HFF-Myc (cell line): Measurements from ENCODE around the gene ASB17.
A peak's percentile ranks its signal among the peaks of the same experiment; 100 is the strongest.
"Not testable (repeated sequence)": the region's sequence is repeated elsewhere in the genome, so short reads cannot be mapped to it uniquely, and the experiment has no call there.

Experiments
- DNase-seq: peaks from one replicate; pipeline ENCODE4 v3.0.0-alpha.2; 2011; ENCODE audit warnings: low read depth; ENCODE audit errors: extremely low read depth
- H3K4me3 ChIP-seq: replicated peaks from 2 replicates; pipeline ENCODE4 v1.5.1; 2011; ENCODE audit warnings: low read depth, mild to moderate bottlenecking, control low read depth, low read length
- TF ChIP-seq, protein P1 (sequence below): IDR thresholded peaks from 2 replicates; pipeline ENCODE4 v1.5.1; 2012; ENCODE audit warnings: mild to moderate bottlenecking, low read depth, low read length, control low read depth; ENCODE audit errors: missing control alignments

Gene ASB17, protein sequence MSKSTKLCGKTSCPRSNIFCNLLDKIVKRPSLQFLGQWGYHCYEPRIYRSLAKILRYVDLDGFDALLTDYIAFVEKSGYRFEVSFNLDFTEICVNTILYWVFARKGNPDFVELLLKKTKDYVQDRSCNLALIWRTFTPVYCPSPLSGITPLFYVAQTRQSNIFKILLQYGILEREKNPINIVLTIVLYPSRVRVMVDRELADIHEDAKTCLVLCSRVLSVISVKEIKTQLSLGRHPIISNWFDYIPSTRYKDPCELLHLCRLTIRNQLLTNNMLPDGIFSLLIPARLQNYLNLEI

DNA sequence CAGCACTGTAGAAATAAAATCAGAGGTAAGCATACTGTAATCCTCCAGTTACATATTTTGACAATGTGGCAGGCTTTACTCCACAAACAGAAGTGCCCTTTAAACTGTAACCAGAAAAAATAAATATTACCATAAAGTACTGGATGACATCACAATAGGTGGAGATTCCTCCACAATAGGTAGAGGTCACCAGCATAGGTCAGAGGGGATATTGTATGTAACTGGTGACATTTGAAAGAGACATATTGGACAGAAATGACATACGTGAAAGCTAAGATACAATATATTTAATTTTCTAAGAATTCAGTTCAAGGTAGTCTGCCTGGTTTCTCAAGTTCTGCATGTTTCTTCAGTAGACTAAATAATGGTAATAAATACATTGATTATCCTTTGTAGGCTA lies at the start of gene ASB17:
Gene ASB17 (minus strand): TSS at position 101 of the 400 bp plus-strand sequence. CDS start 113 bp downstream, outside the sequence.
- no peak for DNase-seq
- TF ChIP-seq, protein P1, sequence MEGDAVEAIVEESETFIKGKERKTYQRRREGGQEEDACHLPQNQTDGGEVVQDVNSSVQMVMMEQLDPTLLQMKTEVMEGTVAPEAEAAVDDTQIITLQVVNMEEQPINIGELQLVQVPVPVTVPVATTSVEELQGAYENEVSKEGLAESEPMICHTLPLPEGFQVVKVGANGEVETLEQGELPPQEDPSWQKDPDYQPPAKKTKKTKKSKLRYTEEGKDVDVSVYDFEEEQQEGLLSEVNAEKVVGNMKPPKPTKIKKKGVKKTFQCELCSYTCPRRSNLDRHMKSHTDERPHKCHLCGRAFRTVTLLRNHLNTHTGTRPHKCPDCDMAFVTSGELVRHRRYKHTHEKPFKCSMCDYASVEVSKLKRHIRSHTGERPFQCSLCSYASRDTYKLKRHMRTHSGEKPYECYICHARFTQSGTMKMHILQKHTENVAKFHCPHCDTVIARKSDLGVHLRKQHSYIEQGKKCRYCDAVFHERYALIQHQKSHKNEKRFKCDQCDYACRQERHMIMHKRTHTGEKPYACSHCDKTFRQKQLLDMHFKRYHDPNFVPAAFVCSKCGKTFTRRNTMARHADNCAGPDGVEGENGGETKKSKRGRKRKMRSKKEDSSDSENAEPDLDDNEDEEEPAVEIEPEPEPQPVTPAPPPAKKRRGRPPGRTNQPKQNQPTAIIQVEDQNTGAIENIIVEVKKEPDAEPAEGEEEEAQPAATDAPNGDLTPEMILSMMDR = no peak
- no peak within 1 kb of the TSS for H3K4me3 ChIP-seq

DNA sequence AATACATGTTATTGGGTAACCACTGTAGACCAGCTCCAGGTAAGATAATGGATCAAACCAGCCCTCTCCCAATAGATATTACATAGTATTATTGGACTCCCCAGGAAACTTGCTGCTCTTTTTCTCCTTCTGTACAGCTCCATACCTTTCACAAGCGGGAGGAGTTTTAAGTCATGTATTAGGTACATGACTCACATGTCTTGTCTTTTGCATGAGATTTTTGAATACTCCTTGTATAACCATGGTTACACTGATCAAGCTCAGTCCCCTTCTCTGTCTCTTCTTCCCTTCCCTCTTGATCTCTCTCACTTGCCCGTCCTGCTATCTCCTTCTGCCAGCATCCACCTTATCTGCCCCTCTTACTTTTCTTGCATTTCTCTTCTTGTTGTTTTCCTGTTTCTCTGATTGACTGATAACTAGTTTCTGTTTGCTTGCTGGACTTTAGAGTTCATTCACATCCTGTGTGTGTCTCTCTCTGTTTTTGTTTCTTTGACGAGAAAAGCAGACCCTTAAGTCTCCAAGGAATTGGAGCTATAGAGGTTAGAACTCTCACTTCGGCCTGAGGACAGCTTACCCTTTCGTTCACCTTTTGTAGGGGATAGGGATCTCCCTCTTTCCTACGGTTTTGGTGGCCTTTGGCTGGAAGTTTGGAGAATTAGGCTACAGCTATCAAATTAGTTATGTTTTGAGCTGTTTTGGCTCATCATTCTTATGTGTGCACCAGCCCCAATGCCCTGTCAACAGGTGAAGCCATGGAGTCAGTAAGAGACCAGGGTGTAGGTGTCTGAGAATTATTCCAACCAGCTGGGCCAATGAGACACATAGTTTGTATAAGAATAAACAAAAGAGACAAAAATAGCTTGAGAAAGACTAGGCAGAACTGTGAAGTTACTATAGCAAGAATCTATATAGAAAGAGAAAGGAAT lies 49.0 kb upstream of the ASB17 start:
- DNase-seq = no peak
- TF ChIP-seq, protein P1 = no peak

DNA sequence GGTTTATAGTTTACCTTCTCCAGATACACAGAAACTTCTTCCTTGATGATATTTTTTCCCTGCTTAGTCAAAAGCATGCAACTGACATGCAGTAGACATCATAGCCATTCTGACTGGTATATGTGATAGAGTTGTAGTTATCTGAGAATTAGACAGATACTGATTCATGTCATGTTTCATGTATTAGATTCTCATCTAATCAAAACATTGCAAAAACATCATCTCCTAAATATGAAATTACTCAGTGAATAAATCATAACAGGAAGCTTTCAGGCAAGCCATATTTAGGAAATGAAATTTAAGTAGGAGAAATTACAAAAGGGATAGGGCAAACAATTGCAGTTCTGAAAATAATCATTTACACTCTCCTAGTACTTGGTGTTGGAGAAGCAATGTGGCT lies 38.4 kb upstream of the ASB17 start:
- no peak for DNase-seq
- TF ChIP-seq, protein P1 = no peak

More for the DNA sequence above, 49.0 kb upstream of the ASB17 start:
- H3K4me3 ChIP-seq = no peak overlapping the region

DNA sequence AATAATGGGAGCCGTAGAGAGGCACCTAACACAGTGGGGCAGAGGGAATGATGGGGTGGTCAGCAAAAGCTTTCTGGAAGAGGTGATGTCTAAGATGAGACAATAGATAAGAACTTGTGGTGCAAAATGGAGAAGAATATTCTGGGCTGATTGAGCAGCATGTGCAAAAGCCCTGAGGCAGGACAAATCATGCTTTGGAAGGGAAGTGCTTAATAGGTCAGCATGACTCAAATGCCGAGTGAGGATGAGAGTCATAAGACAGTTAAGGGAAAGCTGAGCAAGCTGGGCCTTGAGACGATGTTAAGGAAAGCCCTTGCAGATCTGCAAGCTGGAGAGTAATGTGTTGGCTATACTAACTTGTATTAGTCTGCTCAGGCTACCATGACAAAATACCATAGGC lies 37.3 kb upstream of the ASB17 start:
- TF ChIP-seq, protein P1 = no peak
- no peak for DNase-seq
- H3K4me3 ChIP-seq = no peak overlapping the region

More for the DNA sequence above, 38.4 kb upstream of the ASB17 start:
- H3K4me3 ChIP-seq = no peak overlapping the region

DNA sequence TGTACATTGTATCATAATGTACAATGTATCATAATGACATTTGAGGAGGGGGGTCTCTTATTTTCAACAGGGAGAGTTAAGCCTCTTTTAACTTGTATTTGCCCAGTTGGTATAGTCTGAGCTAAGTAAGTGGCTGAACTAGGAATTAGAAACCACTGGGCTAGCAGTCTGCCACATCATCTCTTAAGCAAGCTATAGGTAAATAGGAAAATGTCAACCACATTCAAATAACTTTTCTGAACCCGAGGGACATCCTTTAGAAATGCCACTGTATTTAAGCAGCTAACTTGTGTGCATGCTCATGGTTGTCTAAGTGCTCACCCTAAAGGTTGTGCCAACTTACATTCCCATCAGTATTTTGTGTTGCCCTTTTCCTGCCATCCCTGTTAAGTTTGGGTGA lies 35.5 kb upstream of the ASB17 start:
- DNase-seq = no peak
- H3K4me3 ChIP-seq = no peak overlapping the region
- TF ChIP-seq, protein P1 = no peak

DNA sequence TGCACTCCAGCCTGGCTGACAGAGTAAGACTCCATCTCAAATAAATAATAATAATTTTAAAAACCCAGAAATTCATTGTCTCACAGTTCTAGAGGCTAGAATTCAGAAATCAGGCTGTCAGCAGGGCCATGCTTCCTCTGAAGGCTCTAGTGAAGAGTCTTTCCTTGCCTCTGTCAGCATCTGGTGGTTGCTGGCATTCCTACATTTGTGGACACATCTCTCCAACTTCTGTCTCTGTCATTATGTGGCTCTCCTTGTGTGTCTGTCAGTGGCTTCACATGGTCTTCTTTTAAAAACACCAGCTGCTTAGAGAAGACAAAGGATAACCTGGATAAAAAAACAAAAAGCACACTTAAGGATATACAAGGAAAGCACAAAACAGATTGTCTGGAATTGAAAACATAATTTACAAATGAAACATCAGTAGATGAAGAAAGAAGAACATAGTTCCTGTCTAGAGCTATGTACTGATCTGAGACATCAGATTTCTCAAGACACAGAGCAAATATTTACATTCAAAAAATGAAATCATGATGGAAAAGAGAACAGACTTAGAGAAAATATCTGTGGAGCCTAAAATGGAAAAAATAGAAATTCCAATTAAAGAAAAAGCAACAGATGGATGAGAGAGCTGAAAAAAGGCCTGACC lies 32.7 kb upstream of the ASB17 start:
- H3K4me3 ChIP-seq = no peak overlapping the region
- TF ChIP-seq, protein P1 = no peak
- no peak for DNase-seq

DNA sequence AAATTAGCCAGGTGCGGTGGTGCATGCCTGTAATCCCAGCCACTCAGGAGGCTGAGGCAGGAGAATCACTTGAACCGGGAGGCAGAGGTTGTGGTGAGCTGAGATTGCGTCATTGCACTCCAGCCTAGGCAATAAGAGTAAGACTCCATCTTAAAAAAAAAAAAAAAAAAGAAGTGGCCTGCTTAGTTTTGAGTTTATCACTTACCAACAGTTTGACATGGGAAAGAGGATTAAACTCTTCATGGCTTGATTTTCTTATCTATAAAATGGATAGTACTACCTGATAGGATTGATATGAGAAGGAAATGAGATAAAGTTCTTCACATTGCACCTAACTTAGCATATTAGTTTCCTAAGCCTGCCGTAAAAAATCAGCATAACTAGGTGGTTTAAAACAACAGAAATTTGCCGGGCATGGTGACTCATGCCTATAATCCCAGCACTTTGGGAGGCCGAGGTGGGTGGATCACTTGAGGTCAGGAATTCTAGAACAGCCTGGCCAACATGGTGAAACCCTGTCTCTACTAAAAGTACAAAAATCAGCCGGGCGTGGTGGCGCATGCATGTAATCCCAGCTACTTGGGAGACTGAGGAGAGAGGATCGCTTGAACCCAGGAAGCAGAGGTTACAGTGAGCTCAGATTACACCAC lies 32.0 kb upstream of the ASB17 start:
- DNase-seq = peak; percentile 3
- not testable (repeated sequence) for H3K4me3 ChIP-seq
